GM23338 (cell line): ENCODE measurements around the gene SIGLEC7.

ENCODE experiments used
- EZH2phosphoT487 ChIP-seq: fragments of 200-600 bp; sonication (generic); IDR thresholded peaks from one replicate; pipeline ENCODE4 v1.8.1; 2018; ENCODE audit warnings: antibody characterized with exemption; ENCODE audit not compliant: unreplicated experiment
- TF ChIP-seq, protein P1 (sequence below), 2 experiments: fragments of 200-600 bp in 1 of 2; sonication (generic) in 1 of 2; conservative IDR thresholded peaks; 2 replicates each; pipeline versions ENCODE4 v1.5.1 to v1.6.1; 2016 to 2017; ENCODE audit warnings: antibody characterized with exemption in 2 of 2, low read depth in 2 of 2, mild to moderate bottlenecking in 2 of 2, moderate library complexity in 1 of 2

DNA sequence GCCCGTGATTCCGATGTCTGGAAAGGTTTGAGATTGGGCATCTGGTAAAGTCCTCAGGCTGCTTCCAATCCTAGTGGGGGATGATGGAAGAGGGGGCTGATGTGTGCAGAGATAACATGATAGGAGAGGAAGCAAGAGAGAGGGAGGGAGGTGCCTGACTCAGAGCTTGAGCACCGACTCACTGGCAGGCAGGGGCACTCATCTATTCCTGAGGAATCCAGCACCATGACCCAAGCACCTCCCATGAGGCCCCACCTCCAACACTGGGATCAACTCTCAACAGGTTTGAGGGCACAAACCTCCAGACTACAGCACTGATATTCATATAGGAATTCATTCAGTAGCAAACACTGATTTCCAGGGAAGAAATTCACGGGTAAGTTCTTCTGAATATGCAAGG, 23.0 kb upstream of the SIGLEC7 start:
- TF ChIP-seq, protein P1, sequence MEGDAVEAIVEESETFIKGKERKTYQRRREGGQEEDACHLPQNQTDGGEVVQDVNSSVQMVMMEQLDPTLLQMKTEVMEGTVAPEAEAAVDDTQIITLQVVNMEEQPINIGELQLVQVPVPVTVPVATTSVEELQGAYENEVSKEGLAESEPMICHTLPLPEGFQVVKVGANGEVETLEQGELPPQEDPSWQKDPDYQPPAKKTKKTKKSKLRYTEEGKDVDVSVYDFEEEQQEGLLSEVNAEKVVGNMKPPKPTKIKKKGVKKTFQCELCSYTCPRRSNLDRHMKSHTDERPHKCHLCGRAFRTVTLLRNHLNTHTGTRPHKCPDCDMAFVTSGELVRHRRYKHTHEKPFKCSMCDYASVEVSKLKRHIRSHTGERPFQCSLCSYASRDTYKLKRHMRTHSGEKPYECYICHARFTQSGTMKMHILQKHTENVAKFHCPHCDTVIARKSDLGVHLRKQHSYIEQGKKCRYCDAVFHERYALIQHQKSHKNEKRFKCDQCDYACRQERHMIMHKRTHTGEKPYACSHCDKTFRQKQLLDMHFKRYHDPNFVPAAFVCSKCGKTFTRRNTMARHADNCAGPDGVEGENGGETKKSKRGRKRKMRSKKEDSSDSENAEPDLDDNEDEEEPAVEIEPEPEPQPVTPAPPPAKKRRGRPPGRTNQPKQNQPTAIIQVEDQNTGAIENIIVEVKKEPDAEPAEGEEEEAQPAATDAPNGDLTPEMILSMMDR (conservative IDR thresholded peaks at IDR 0.05; ENCODE audit: low read depth in 2 of 2) = no peak
- no peak for TF ChIP-seq EZH2phosphoT487
